A549 (cell line): ENCODE data around the gene OR10A3. TPM values are rescaled to one million over a fixed set of nuclear protein-coding genes. Genes with fewer than 3 reads are reported as not detected.
A peak's percentile ranks its signal among the peaks of the same experiment; 100 is the strongest.

Experiments used
- ATAC-seq, 2 experiments: fragments of 200-7000 bp in 1 of 2; fragments of >200 bp in 1 of 2; cut with Nextera tagmentation in 1 of 2; cut with Tn5 transposase in 1 of 2; 3 replicates each; pipeline versions ENCODE4 v1.8.0 to v1.9.1; 2018 to 2020; ENCODE audit warnings: mild to moderate bottlenecking in 1 of 2, moderate library complexity in 1 of 2
- CTCF ChIA-PET: fragments of 300-600 bp; sonication (Branson Sonifier 250); formaldehyde crosslinking; extraction: SDS; loops from one replicate; lab custom pipeline; 2021; ENCODE audit warnings: antibody characterized with exemption, inconsistent platforms; lab: Yijun Ruan, JAX
- POLR2A ChIA-PET: fragments of 350-600 bp; formaldehyde crosslinking; extraction: SDS; loops from one replicate; lab custom pipeline; 2021; ENCODE audit warnings: antibody characterized with exemption, inconsistent platforms; lab: Yijun Ruan, JAX
- DNase-seq, 2 experiments: peaks; one replicate each; pipeline versions ENCODE4 v3.0.0 to v3.0.0-alpha.2; 2011 to 2016; ENCODE audit warnings: low read depth in 1 of 2, low spot score in 1 of 2
- FAIRE-seq: peaks from 2 replicates; lab custom pipeline; 2011; peaks lifted over from hg19 to GRCh38; lab: Jason Lieb, UNC
- H3K27ac ChIP-seq, 2 experiments: fragments of >200 bp; sonication (Bioruptor Twin); formaldehyde crosslinking; 3 replicates each; pipeline ENCODE4 v1.5.1; 2016 to 2017
- H3K4me1 ChIP-seq: fragments of >200 bp; sonication (Bioruptor Twin); formaldehyde crosslinking; 3 replicates; pipeline ENCODE4 v1.6.1; 2016
- H3K4me2 ChIP-seq: fragments of >200 bp; sonication (Bioruptor Twin); formaldehyde crosslinking; 3 replicates; pipeline ENCODE4 v1.6.1; 2016
- H3K4me3 ChIP-seq: fragments of >200 bp; sonication (Bioruptor Twin); formaldehyde crosslinking; 3 replicates; pipeline ENCODE4 v1.5.1; 2016
- H3K9me3 ChIP-seq: fragments of >200 bp; sonication (Bioruptor Twin); formaldehyde crosslinking; 3 replicates; pipeline ENCODE4 v1.6.1; 2016
- BHLHE40 ChIP-seq: IDR thresholded peaks from 2 replicates; pipeline ENCODE4 v1.6.1; 2012; ENCODE audit warnings: low read depth, low read length, inconsistent platforms
- EHMT2 ChIP-seq: fragments of 200-600 bp; sonication (generic); IDR thresholded peaks from 2 replicates; pipeline ENCODE4 v1.6.1; 2016; ENCODE audit warnings: antibody characterized with exemption, low read depth, mild to moderate bottlenecking, moderate library complexity
- HDAC2 ChIP-seq: fragments of 200-600 bp; sonication (generic); IDR thresholded peaks from 2 replicates; pipeline ENCODE4 v1.6.1; 2016
- HEYL ChIP-seq: fragments of 250-450 bp; sonication (Bioruptor Pico); IDR thresholded peaks from 2 replicates; pipeline ENCODE4 v1.8.0; 2021; ENCODE audit warnings: mild to moderate bottlenecking, moderate library complexity
- HOXB13 ChIP-seq: fragments of 250-450 bp; sonication (Bioruptor Pico); IDR thresholded peaks from 2 replicates; pipeline ENCODE4 v1.5.0; 2020; ENCODE audit warnings: low read depth, mild to moderate bottlenecking, moderate library complexity
- JUN ChIP-seq, 2 experiments: fragments of >200 bp; sonication (Bioruptor Twin); formaldehyde crosslinking; IDR thresholded peaks; 2 replicates in 1 of 2; 3 replicates in 1 of 2; pipeline ENCODE4 v1.6.1; 2016 to 2017
- JUNB ChIP-seq: fragments of >200 bp; sonication (Bioruptor Twin); formaldehyde crosslinking; IDR thresholded peaks from 2 replicates; pipeline ENCODE4 v1.6.1; 2016
- KDM5A ChIP-seq: fragments of 200-600 bp; sonication (generic); IDR thresholded peaks from 2 replicates; pipeline ENCODE4 v1.6.1; 2016; ENCODE audit warnings: antibody characterized with exemption, mild to moderate bottlenecking
- MAFK ChIP-seq: fragments of 450-650 bp; IDR thresholded peaks from 2 replicates; pipeline ENCODE4 v1.6.1; 2014; ENCODE audit not compliant: partially characterized antibody
- PHF8 ChIP-seq: fragments of 200-600 bp; sonication (generic); IDR thresholded peaks from 2 replicates; pipeline ENCODE4 v1.6.1; 2016; ENCODE audit warnings: low read depth, mild to moderate bottlenecking, antibody characterized with exemption, moderate library complexity, borderline replicate concordance
- POLR2A ChIP-seq: IDR thresholded peaks from 2 replicates; pipeline ENCODE4 v1.6.1; 2012; ENCODE audit warnings: mild to moderate bottlenecking, low read length
- POLR2AphosphoS2 ChIP-seq: conservative IDR thresholded peaks from 2 replicates; pipeline ENCODE4 v1.6.1; 2012; ENCODE audit warnings: low read length, improper control_type of control experiment, inconsistent platforms
- RAD21 ChIP-seq, 2 experiments: fragments of >200 bp in 1 of 2; sonication (Bioruptor Twin) in 1 of 2; formaldehyde crosslinking in 1 of 2; IDR thresholded peaks in 1 of 2; conservative IDR thresholded peaks in 1 of 2; 2 replicates in 1 of 2; 3 replicates in 1 of 2; pipeline ENCODE4 v1.6.1; 2012 to 2018; ENCODE audit warnings: inconsistent platforms in 1 of 2
- RARB ChIP-seq: fragments of 250-450 bp; sonication (Bioruptor Pico); IDR thresholded peaks from 2 replicates; pipeline ENCODE4 v1.8.0; 2021; ENCODE audit warnings: mild to moderate bottlenecking, moderate library complexity
- SMC3 ChIP-seq: fragments of >200 bp; sonication (Bioruptor Twin); formaldehyde crosslinking; IDR thresholded peaks from 3 replicates; pipeline ENCODE4 v1.6.1; 2018; ENCODE audit warnings: inconsistent platforms
- SREBF2 ChIP-seq: fragments of 450-650 bp; IDR thresholded peaks from 2 replicates; pipeline ENCODE4 v1.6.1; 2014; ENCODE audit warnings: mild to moderate bottlenecking, moderate library complexity
- ZNF302 ChIP-seq: fragments of 250-450 bp; sonication (Bioruptor Pico); IDR thresholded peaks from 2 replicates; pipeline ENCODE4 v1.9.0; 2021; ENCODE audit warnings: inconsistent platforms, mild to moderate bottlenecking, moderate library complexity
- WGBS: methylation state at CpG from one replicate; pipeline ENCODE4 v1.1.6; 2017; ENCODE audit errors: missing lambda C conversion rate; 5-methylcytosine and 5-hydroxymethylcytosine counted together
- polyA plus RNA-seq, 4 experiments: library from polyadenylated mRNA; depleted of rRNA in 3 of 4; stranded (reverse); fragments of >200 nt; fragmentation: RNase III in 1 of 4; extraction: RNeasy Plus Mini Kit Qiagen cat#74134 plus additional on column Dnase treatment in 1 of 4; gene quantifications; 2 replicates in 3 of 4; 3 replicates in 1 of 4; pipeline ENCODE4 v1.2.3, GENCODE V29; 2011 to 2017
- TF ChIP-seq, protein P1 (sequence below): IDR thresholded peaks from 2 replicates; pipeline ENCODE4 v1.6.1; 2012; ENCODE audit warnings: low read depth, borderline replicate concordance
- TF ChIP-seq, protein P2 (sequence below): IDR thresholded peaks from 2 replicates; pipeline ENCODE4 v1.6.1; 2012
- TF ChIP-seq, protein P3 (sequence below): fragments of >200 bp; sonication (Bioruptor Twin); formaldehyde crosslinking; IDR thresholded peaks from 3 replicates; pipeline ENCODE4 v1.6.1; 2016
- TF ChIP-seq, protein P4 (sequence below): fragments of 200-600 bp; sonication (generic); IDR thresholded peaks from 2 replicates; pipeline ENCODE4 v1.6.1; 2016; ENCODE audit warnings: antibody characterized with exemption, mild to moderate bottlenecking, moderate library complexity

Gene OR10A3
- polyA plus RNA-seq, 2 of the 4 experiments (the other 2 are of a cell fraction) = not detected

DNA sequence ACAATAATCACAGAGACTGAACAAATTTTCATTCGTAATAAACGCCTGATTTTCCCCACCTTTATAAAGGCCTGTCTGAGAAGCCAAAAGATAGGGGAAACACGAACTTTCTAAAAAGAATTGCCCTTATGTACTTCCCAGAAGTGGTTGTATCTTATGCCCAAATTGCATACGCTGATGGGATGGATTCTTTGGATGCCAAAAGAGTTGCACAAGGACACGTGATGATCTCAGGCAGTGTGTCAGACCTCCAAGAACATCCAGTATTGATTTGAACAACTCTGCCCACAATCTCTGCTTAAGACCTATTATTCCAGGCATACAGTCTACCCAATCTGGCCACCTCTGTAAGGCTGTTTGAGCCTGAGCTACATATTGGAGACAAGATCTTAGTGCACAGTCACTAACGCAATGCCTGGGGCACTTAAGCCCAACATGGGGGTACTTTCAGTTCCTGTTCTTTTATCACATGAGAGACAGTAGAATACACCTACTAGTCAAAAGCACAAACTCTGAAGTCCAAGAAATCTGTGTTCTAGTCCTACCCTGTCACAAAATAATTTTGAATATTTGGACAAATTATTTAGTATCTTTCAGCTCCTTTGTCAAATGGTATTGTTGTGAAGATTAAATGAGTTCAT is 49.3 kb downstream of the OR10A3 start:
- FAIRE-seq = no peak
- H3K27ac ChIP-seq = no peak overlapping the region
- WGBS = 9% methylated on average over 6 of the region's 6 CpGs
- TF ChIP-seq POLR2A (no peak), BHLHE40 (no peak), ZNF302 (no peak), SREBF2 (no peak), RAD21 (conservative IDR thresholded peaks at IDR 0.05 in 1 of 2, IDR thresholded peaks at IDR 0.05 in 1 of 2) (no peak), KDM5A (no peak), HOXB13 (no peak), JUN (IDR thresholded peaks at IDR 0.05) (no peak)
- TF ChIP-seq, all 56 proteins: peak for 0
- no peak overlapping the region for H3K4me2 ChIP-seq
- ATAC-seq = no peak
- no peaks in the 10 kb centered on the region for H3K4me1 ChIP-seq
- POLR2A ChIA-PET = interaction anchor here (1.0 to 1.6 kb wide), 2 partner anchors 95 kb away, joined by 5 read pairs; partner anchors contain the start of gene EIF3F
- DNase-seq = no peak
- no peak overlapping the region for H3K4me3 ChIP-seq
- H3K9me3 ChIP-seq = no peaks in the 10 kb centered on the region
- CTCF ChIA-PET = interaction anchor here (0.7 to 8.1 kb wide), 20 partner anchors 8 to 207 kb away, joined by 3 to 114 read pairs (median 6); partner anchors contain the start of gene EIF3F

DNA sequence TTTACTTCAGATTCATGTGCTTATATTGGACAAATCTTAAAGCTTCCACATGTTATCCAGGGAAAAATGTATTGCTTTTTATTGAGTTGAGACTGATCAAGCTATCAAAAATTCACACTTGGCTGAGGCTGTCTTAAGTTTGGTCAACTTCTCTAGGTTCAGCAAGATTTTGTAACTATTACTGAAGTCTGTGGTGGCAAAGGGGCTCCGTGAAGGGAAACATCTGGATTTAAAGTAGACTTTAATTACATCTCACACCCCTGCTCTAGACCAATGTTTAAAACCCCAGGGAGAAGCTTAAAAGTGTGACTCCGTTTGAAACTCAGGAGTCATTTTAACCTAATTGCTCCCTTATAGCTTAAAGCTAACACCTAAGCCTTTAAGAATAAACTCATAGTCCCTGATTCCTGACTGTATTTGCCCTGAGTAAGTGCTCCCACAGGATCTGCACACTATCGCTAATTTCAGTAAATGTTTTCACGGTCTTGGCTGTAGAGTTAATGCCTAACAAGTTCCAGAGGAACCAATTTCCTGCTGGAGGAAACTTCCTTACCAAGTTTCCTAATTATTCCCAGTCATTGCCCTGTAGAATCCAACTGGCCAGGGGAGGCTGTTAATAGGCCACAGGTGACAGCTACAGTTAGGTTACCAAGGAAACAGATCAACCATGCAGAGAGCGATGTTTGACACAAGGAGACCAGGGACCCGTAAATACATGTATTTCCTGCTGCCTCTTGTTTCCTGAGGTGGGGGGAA is 50.9 kb downstream of the OR10A3 start:
- Histone ChIP-seq H3K4me1 (no peaks in the 10 kb centered on the region), H3K4me3 (no peak overlapping the region), H3K27ac (no peak overlapping the region), H3K4me2 (0 out of 3 replicates have a peak overlapping the region, but pooled peaks have one; percentile 20), H3K9me3 (no peaks in the 10 kb centered on the region)
- POLR2A ChIA-PET = interaction anchor here (1.6 kb wide), 1 partner anchor 96 kb away, joined by 5 read pairs; the partner anchor contains the start of gene EIF3F
- FAIRE-seq = no peak
- no peak for DNase-seq
- WGBS = 27% methylated on average over 6 of the region's 6 CpGs
- no peak for TF ChIP-seq MAFK
- TF ChIP-seq HDAC2 = no peak
- no peak for TF ChIP-seq PHF8
- no peak for TF ChIP-seq SMC3
- TF ChIP-seq, protein P1, sequence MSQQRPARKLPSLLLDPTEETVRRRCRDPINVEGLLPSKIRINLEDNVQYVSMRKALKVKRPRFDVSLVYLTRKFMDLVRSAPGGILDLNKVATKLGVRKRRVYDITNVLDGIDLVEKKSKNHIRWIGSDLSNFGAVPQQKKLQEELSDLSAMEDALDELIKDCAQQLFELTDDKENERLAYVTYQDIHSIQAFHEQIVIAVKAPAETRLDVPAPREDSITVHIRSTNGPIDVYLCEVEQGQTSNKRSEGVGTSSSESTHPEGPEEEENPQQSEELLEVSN = no peak
- TF ChIP-seq, protein P2, sequence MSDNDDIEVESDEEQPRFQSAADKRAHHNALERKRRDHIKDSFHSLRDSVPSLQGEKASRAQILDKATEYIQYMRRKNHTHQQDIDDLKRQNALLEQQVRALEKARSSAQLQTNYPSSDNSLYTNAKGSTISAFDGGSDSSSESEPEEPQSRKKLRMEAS = no peak
- CTCF ChIA-PET = interaction anchor here (0.6 to 8.1 kb wide), 7 partner anchors 13 to 209 kb away, joined by 3 to 114 read pairs (median 3); partner anchors contain the start of gene EIF3F
- no peak for ATAC-seq

- H3K9me3 ChIP-seq = no peaks in the 10 kb centered on the region
- no peak for DNase-seq
- H3K27ac ChIP-seq = no peak overlapping the region
- H3K4me3 ChIP-seq = no peak overlapping the region
- ChIA-PET POLR2A (no interaction called here), CTCF (interaction anchor here (0.6 to 8.1 kb wide), 6 partner anchors 14 to 205 kb away, joined by 3 to 114 read pairs (median 3); partner anchors contain the start of gene EIF3F)
- 5% methylated on average over 5 of the region's 5 CpGs for WGBS
- no peak for ATAC-seq
- no peaks in the 10 kb centered on the region for H3K4me1 ChIP-seq
- H3K4me2 ChIP-seq = 0 out of 3 replicates have a peak overlapping the region, but pooled peaks have one; percentile 20
- TF ChIP-seq POLR2A (no peak), RARB (CRISPR knock-in tag) (no peak), ZNF302 (no peak), POLR2AphosphoS2 (no peak), KDM5A (no peak), HEYL (CRISPR knock-in tag) (no peak), EHMT2 (no peak), JUNB (no peak)
- TF ChIP-seq, protein P3, sequence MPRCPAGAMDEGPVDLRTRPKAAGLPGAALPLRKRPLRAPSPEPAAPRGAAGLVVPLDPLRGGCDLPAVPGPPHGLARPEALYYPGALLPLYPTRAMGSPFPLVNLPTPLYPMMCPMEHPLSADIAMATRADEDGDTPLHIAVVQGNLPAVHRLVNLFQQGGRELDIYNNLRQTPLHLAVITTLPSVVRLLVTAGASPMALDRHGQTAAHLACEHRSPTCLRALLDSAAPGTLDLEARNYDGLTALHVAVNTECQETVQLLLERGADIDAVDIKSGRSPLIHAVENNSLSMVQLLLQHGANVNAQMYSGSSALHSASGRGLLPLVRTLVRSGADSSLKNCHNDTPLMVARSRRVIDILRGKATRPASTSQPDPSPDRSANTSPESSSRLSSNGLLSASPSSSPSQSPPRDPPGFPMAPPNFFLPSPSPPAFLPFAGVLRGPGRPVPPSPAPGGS = no peak
- TF ChIP-seq, protein P4, sequence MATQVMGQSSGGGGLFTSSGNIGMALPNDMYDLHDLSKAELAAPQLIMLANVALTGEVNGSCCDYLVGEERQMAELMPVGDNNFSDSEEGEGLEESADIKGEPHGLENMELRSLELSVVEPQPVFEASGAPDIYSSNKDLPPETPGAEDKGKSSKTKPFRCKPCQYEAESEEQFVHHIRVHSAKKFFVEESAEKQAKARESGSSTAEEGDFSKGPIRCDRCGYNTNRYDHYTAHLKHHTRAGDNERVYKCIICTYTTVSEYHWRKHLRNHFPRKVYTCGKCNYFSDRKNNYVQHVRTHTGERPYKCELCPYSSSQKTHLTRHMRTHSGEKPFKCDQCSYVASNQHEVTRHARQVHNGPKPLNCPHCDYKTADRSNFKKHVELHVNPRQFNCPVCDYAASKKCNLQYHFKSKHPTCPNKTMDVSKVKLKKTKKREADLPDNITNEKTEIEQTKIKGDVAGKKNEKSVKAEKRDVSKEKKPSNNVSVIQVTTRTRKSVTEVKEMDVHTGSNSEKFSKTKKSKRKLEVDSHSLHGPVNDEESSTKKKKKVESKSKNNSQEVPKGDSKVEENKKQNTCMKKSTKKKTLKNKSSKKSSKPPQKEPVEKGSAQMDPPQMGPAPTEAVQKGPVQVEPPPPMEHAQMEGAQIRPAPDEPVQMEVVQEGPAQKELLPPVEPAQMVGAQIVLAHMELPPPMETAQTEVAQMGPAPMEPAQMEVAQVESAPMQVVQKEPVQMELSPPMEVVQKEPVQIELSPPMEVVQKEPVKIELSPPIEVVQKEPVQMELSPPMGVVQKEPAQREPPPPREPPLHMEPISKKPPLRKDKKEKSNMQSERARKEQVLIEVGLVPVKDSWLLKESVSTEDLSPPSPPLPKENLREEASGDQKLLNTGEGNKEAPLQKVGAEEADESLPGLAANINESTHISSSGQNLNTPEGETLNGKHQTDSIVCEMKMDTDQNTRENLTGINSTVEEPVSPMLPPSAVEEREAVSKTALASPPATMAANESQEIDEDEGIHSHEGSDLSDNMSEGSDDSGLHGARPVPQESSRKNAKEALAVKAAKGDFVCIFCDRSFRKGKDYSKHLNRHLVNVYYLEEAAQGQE = no peak
- TF ChIP-seq, all 56 proteins: peak for 0
- FAIRE-seq = no peak
These were observed 51.5 kb downstream of the OR10A3 start for GRCh38 chr11:7889985-7890384.
